GM12878 (cell line): ENCODE data around the gene ATRN. TPM values are rescaled to one million over a fixed set of nuclear protein-coding genes. Genes with fewer than 3 reads are reported as not detected.

Experiments used
- BCL11A ChIP-seq: IDR thresholded peaks from 2 replicates; pipeline ENCODE4 v1.6.1; 2011; ENCODE audit warnings: low read depth, low read length
- BRCA1 ChIP-seq: IDR thresholded peaks from 2 replicates; pipeline ENCODE4 v1.6.1; 2011; ENCODE audit warnings: low read depth, low read length, improper control_type of control experiment
- CREB1 ChIP-seq: IDR thresholded peaks from 2 replicates; pipeline ENCODE4 v1.6.1; 2012; ENCODE audit warnings: low read depth, mild to moderate bottlenecking, inconsistent platforms
- ETV6 ChIP-seq, 2 experiments: fragments of 450-650 bp in 1 of 2; IDR thresholded peaks in 1 of 2; conservative IDR thresholded peaks in 1 of 2; 2 replicates each; pipeline ENCODE4 v1.6.1; 2014; ENCODE audit warnings: antibody characterized with exemption in 1 of 2, borderline replicate concordance in 1 of 2, low read depth in 1 of 2, mild to moderate bottlenecking in 1 of 2, moderate library complexity in 1 of 2
- GABPA ChIP-seq: IDR thresholded peaks from 2 replicates; pipeline ENCODE4 v1.6.1; 2014; ENCODE audit warnings: antibody characterized with exemption, low read depth, mild to moderate bottlenecking, inconsistent platforms
- HDAC2 ChIP-seq: fragments of 200-600 bp; sonication (generic); IDR thresholded peaks from 2 replicates; pipeline ENCODE4 v1.6.1; 2017
- NFIC ChIP-seq: IDR thresholded peaks from 2 replicates; pipeline ENCODE4 v1.6.1; 2012; ENCODE audit warnings: low read depth, mild to moderate bottlenecking, inconsistent platforms, low read length, moderate library complexity
- NFXL1 ChIP-seq: fragments of 450-650 bp; IDR thresholded peaks from 2 replicates; pipeline ENCODE4 v1.6.1; 2017; ENCODE audit warnings: antibody characterized with exemption, mild to moderate bottlenecking, borderline replicate concordance
- PAX5 ChIP-seq: IDR thresholded peaks from 2 replicates; pipeline ENCODE4 v1.6.1; 2011; ENCODE audit warnings: low read depth, low read length, borderline replicate concordance
- POU2F2 ChIP-seq: IDR thresholded peaks from 3 replicates; pipeline ENCODE4 v1.6.1; 2011; ENCODE audit warnings: low read depth, mild to moderate bottlenecking, low read length, borderline replicate concordance
- SP1 ChIP-seq: IDR thresholded peaks from one replicate; pipeline ENCODE4 v1.6.1; 2011; ENCODE audit warnings: low read depth, low read length
- SPI1 ChIP-seq: IDR thresholded peaks from 2 replicates; pipeline ENCODE4 v1.6.1; 2011; ENCODE audit warnings: low read depth, mild to moderate bottlenecking, low read length, moderate library complexity, borderline replicate concordance; ENCODE audit not compliant: insufficient read depth
- SREBF2 ChIP-seq: IDR thresholded peaks from 2 replicates; pipeline ENCODE4 v1.6.1; 2012; ENCODE audit warnings: mild to moderate bottlenecking, low read length
- SRF ChIP-seq, 2 experiments: IDR thresholded peaks; 2 replicates each; pipeline ENCODE4 v1.6.1; 2011; ENCODE audit warnings: low read depth in 2 of 2, low read length in 2 of 2, mild to moderate bottlenecking in 1 of 2, moderate library complexity in 1 of 2
- TARDBP ChIP-seq: IDR thresholded peaks from 2 replicates; pipeline ENCODE4 v1.6.1; 2016; ENCODE audit warnings: borderline replicate concordance
- TCF7 ChIP-seq: IDR thresholded peaks from 2 replicates; pipeline ENCODE4 v1.6.1; 2014; ENCODE audit warnings: antibody characterized with exemption, borderline replicate concordance
- ZNF207 ChIP-seq: fragments of 450-650 bp; IDR thresholded peaks from 2 replicates; pipeline ENCODE4 v1.6.1; 2014; ENCODE audit warnings: antibody characterized with exemption, mild to moderate bottlenecking, borderline replicate concordance
- ZNF687 ChIP-seq: fragments of 450-650 bp; IDR thresholded peaks from 2 replicates; pipeline ENCODE4 v1.6.1; 2017; ENCODE audit warnings: mild to moderate bottlenecking, moderate library complexity
- polyA plus RNA-seq, 11 experiments: library from polyadenylated mRNA; depleted of rRNA in 4 of 11; unstranded in 6 of 11; stranded (reverse) in 5 of 11; fragments of >200 nt; fragmentation: Nextera tagmentation in 4 of 11; fragmentation: Illumina TruSeq in 1 of 11; extraction: Ambion mirVana in 4 of 11; extraction: Trizol in 1 of 11; gene quantifications; 1 replicate in 1 of 11; 2 replicates in 10 of 11; pipeline versions ENCODE4 v1.2.1 to v1.2.3, GENCODE V29; 2011 to 2016; ENCODE audit warnings: inconsistent platforms in 2 of 11, missing spikeins in 2 of 11, low read depth in 1 of 11
- total RNA-seq, 4 experiments: library from RNA; depleted of rRNA in 3 of 4; stranded (reverse); fragments of >200 nt in 3 of 4; fragmentation: Illumina TruSeq in 1 of 4; extraction: Trizol in 1 of 4; gene quantifications; 2 replicates each; pipeline versions ENCODE4 v1.2.1 to v1.2.3, GENCODE V29; 2013 to 2021
- TF ChIP-seq, protein P1 (sequence below): fragments of 450-650 bp; IDR thresholded peaks from 2 replicates; pipeline ENCODE4 v1.6.1; 2017; ENCODE audit warnings: antibody characterized with exemption, mild to moderate bottlenecking, moderate library complexity
- TF ChIP-seq, protein P2 (sequence below): fragments of 450-650 bp; IDR thresholded peaks from 2 replicates; pipeline ENCODE4 v1.6.1; 2017; ENCODE audit warnings: mild to moderate bottlenecking
- TF ChIP-seq, protein P3 (sequence below): IDR thresholded peaks from 2 replicates; pipeline ENCODE4 v1.6.1; 2011; ENCODE audit warnings: low read depth, mild to moderate bottlenecking, low read length, moderate library complexity, borderline replicate concordance; ENCODE audit errors: extremely low read depth

ATRN gene
- total and polyA plus RNA-seq, 10 of the 15 experiments (the other 5 are each of a cell fraction or from before 2014, with no cell fraction given), result 0.71 to 11.6 (median 6.9) TPM

GRCh38 chr20:3658716-3659491 lies 188.1 kb downstream of the ATRN start (continued):
- TF ChIP-seq, protein P1, sequence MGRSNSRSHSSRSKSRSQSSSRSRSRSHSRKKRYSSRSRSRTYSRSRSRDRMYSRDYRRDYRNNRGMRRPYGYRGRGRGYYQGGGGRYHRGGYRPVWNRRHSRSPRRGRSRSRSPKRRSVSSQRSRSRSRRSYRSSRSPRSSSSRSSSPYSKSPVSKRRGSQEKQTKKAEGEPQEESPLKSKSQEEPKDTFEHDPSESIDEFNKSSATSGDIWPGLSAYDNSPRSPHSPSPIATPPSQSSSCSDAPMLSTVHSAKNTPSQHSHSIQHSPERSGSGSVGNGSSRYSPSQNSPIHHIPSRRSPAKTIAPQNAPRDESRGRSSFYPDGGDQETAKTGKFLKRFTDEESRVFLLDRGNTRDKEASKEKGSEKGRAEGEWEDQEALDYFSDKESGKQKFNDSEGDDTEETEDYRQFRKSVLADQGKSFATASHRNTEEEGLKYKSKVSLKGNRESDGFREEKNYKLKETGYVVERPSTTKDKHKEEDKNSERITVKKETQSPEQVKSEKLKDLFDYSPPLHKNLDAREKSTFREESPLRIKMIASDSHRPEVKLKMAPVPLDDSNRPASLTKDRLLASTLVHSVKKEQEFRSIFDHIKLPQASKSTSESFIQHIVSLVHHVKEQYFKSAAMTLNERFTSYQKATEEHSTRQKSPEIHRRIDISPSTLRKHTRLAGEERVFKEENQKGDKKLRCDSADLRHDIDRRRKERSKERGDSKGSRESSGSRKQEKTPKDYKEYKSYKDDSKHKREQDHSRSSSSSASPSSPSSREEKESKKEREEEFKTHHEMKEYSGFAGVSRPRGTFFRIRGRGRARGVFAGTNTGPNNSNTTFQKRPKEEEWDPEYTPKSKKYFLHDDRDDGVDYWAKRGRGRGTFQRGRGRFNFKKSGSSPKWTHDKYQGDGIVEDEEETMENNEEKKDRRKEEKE, result no peak
- TF ChIP-seq ZNF207, result peak; percentile 66; the same call in 1 of the 2 replicates
- TF ChIP-seq, protein P2, sequence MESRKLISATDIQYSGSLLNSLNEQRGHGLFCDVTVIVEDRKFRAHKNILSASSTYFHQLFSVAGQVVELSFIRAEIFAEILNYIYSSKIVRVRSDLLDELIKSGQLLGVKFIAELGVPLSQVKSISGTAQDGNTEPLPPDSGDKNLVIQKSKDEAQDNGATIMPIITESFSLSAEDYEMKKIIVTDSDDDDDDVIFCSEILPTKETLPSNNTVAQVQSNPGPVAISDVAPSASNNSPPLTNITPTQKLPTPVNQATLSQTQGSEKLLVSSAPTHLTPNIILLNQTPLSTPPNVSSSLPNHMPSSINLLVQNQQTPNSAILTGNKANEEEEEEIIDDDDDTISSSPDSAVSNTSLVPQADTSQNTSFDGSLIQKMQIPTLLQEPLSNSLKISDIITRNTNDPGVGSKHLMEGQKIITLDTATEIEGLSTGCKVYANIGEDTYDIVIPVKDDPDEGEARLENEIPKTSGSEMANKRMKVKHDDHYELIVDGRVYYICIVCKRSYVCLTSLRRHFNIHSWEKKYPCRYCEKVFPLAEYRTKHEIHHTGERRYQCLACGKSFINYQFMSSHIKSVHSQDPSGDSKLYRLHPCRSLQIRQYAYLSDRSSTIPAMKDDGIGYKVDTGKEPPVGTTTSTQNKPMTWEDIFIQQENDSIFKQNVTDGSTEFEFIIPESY, result no peak
- TF ChIP-seq TCF7, result peak; percentile 58; the same call in 1 of the 2 replicates
- TF ChIP-seq BRCA1, result no peak
- peak; percentile 96 for TF ChIP-seq CREB1
- peak; percentile 86 for TF ChIP-seq SP1
- TF ChIP-seq TARDBP, result no peak
- no peak for TF ChIP-seq HDAC2
- TF ChIP-seq BCL11A, result peak; percentile 83
- TF ChIP-seq ZNF687, result no peak; the same call in 1 of the 2 replicates
- peak; percentile 65; the same call in 1 of the 2 replicates for TF ChIP-seq NFIC
- TF ChIP-seq, protein P3, sequence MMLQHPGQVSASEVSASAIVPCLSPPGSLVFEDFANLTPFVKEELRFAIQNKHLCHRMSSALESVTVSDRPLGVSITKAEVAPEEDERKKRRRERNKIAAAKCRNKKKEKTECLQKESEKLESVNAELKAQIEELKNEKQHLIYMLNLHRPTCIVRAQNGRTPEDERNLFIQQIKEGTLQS, result no peak
- TF ChIP-seq PAX5, result peak; percentile 74
- TF ChIP-seq POU2F2, result peak; percentile 66; the same call in 1 of the 3 replicates
- no peak for TF ChIP-seq GABPA
- peak; percentile 96 for TF ChIP-seq SPI1
- TF ChIP-seq ETV6 (conservative IDR thresholded peaks at IDR 0.05 in 1 of 2, IDR thresholded peaks at IDR 0.05 in 1 of 2; ENCODE audit: borderline replicate concordance in 1 of 2, low read depth in 1 of 2), result peak in 1 of 2 experiments; percentile 87; a peak in 2 of 4 replicates
- TF ChIP-seq SRF (IDR thresholded peaks at IDR 0.05; ENCODE audit: low read depth in 2 of 2, low read length in 2 of 2), result 0 out of 4 replicates have a peak, but pooled peaks of 1 of the 2 experiments have one; percentile 46
- no peak for TF ChIP-seq SREBF2
- TF ChIP-seq NFXL1, result no peak
